Neural cell (in vitro differentiated cells): Measurements from ENCODE around the gene COMMD9. TPM values are rescaled to one million over a fixed set of nuclear protein-coding genes. Genes with fewer than 3 reads are reported as not detected.
A peak's percentile ranks its signal among the peaks of the same experiment; 100 is the strongest.

Source experiments
- H2AFZ ChIP-seq: fragments of 200-600, 300-800 bp; sonication (generic), shearing (Covaris generic); 2 replicates; pipeline ENCODE4 v1.6.0; 2014; ENCODE audit warnings: low read depth, mild to moderate bottlenecking, antibody characterized with exemption, low read length, moderate library complexity
- H3F3A ChIP-seq: fragments of 200-600 bp; shearing (Covaris generic); 2 replicates; pipeline ENCODE4 v1.6.1; 2016; ENCODE audit warnings: mild to moderate bottlenecking, moderate library complexity, mixed read lengths, antibody characterized with exemption, low read length; ENCODE audit not compliant: insufficient read depth, poor library complexity, severe bottlenecking
- H3K27ac ChIP-seq: fragments of 200-600, 300-800 bp; sonication (generic), shearing (Covaris generic); 2 replicates; pipeline ENCODE4 v1.5.1; 2014; ENCODE audit warnings: mild to moderate bottlenecking, low read length, moderate library complexity
- H3K27me3 ChIP-seq: fragments of 300-800, 200-600 bp; sonication (generic), shearing (Covaris generic); 2 replicates; pipeline ENCODE4 v1.6.0; 2014; ENCODE audit warnings: mild to moderate bottlenecking, low read depth, low read length, moderate library complexity; ENCODE audit not compliant: insufficient read depth
- H3K36me3 ChIP-seq: fragments of 300-800, 200-600 bp; sonication (generic), shearing (Covaris generic); 2 replicates; pipeline ENCODE4 v1.5.1; 2014; ENCODE audit warnings: mild to moderate bottlenecking, antibody characterized with exemption, low read length, moderate library complexity; ENCODE audit not compliant: insufficient read depth
- H3K4me2 ChIP-seq: fragments of 300-800, 200-600 bp; sonication (generic), shearing (Covaris generic); 2 replicates; pipeline ENCODE4 v1.6.0; 2014; ENCODE audit warnings: mild to moderate bottlenecking, low read length
- H3K4me3 ChIP-seq: fragments of 300-800, 200-600 bp; sonication (generic), shearing (Covaris generic); 2 replicates; pipeline ENCODE4 v1.5.1; 2014; ENCODE audit warnings: mild to moderate bottlenecking, low read length, moderate library complexity
- H3K79me2 ChIP-seq: fragments of 200-600 bp; shearing (Covaris generic); replicated peaks from 2 replicates; pipeline ENCODE4 v1.6.0; 2014; ENCODE audit warnings: mild to moderate bottlenecking, low read length, moderate library complexity; ENCODE audit not compliant: insufficient read depth
- H3K9ac ChIP-seq: fragments of 300-800, 200-600 bp; sonication (generic), shearing (Covaris generic); 2 replicates; pipeline ENCODE4 v1.6.1; 2016; ENCODE audit warnings: mild to moderate bottlenecking, low read length, mixed read lengths
- H3K9me2 ChIP-seq: fragments of 200-600 bp; shearing (Covaris generic); 2 replicates; pipeline ENCODE4 v1.6.1; 2016; ENCODE audit warnings: mild to moderate bottlenecking, low read length, mixed read lengths; ENCODE audit not compliant: insufficient read depth
- H3K9me3 ChIP-seq: fragments of 200-600, 300-800 bp; sonication (generic), shearing (Covaris generic); 2 replicates; pipeline ENCODE4 v1.6.1; 2016; ENCODE audit warnings: mild to moderate bottlenecking, mixed run types, low read length, moderate library complexity, mixed read lengths
- H4K20me1 ChIP-seq: fragments of 200-600 bp; shearing (Covaris generic); 2 replicates; pipeline ENCODE4 v1.6.1; 2016; ENCODE audit warnings: mild to moderate bottlenecking, mixed run types; ENCODE audit not compliant: insufficient read depth
- CTCF ChIP-seq: fragments of 450-650 bp; IDR thresholded peaks from 2 replicates; pipeline ENCODE4 v1.5.1; 2014; ENCODE audit warnings: antibody characterized with exemption, mild to moderate bottlenecking, moderate library complexity; ENCODE audit not compliant: poor library complexity, severe bottlenecking
- EP300 ChIP-seq: fragments of 450-650 bp; conservative IDR thresholded peaks from 2 replicates; pipeline ENCODE4 v1.6.1; 2014; ENCODE audit warnings: antibody characterized with exemption, mild to moderate bottlenecking, moderate library complexity; ENCODE audit not compliant: poor library complexity, severe bottlenecking
- EZH2 ChIP-seq: fragments of 200-600, 300-800 bp; shearing (Covaris generic), sonication (generic); IDR thresholded peaks from 2 replicates; pipeline ENCODE4 v1.6.1; 2014; ENCODE audit warnings: antibody characterized with exemption, low read length, borderline replicate concordance, mild to moderate bottlenecking; ENCODE audit not compliant: insufficient read depth, poor library complexity, severe bottlenecking
- MXI1 ChIP-seq: fragments of 450-650 bp; conservative IDR thresholded peaks from 2 replicates; pipeline ENCODE4 v1.6.1; 2014; ENCODE audit warnings: antibody characterized with exemption, mild to moderate bottlenecking; ENCODE audit not compliant: poor library complexity, severe bottlenecking
- POLR2AphosphoS5 ChIP-seq: IDR thresholded peaks from 2 replicates; pipeline ENCODE4 v1.6.1; 2012
- RAD21 ChIP-seq: fragments of 450-650 bp; conservative IDR thresholded peaks from 2 replicates; pipeline ENCODE4 v1.6.1; 2014; ENCODE audit warnings: antibody characterized with exemption, mild to moderate bottlenecking, moderate library complexity
- REST ChIP-seq: IDR thresholded peaks from 2 replicates; pipeline ENCODE4 v1.6.1; 2012; ENCODE audit warnings: borderline replicate concordance
- SMC3 ChIP-seq: fragments of 450-650 bp; conservative IDR thresholded peaks from 2 replicates; pipeline ENCODE4 v1.6.1; 2014; ENCODE audit warnings: antibody characterized with exemption, mild to moderate bottlenecking, moderate library complexity; ENCODE audit not compliant: poor library complexity
- TAF1 ChIP-seq: IDR thresholded peaks from 2 replicates; pipeline ENCODE4 v1.6.1; 2012; ENCODE audit warnings: low read depth
- polyA plus RNA-seq: library from polyadenylated mRNA; depleted of rRNA; stranded (reverse); fragments of >200 nt; gene quantifications from 2 replicates; pipeline ENCODE4 v1.2.3, GENCODE V29; 2014

The COMMD9 gene
- polyA plus RNA-seq, 1 donor from 2014 or later, result 119 TPM

GRCh38 chr11:36280531-36280930 lies 8.7 kb downstream of the COMMD9 start:
- Histone ChIP-seq H3K27ac (peak overlapping the region; percentile 82), H3F3A (no peaks in the 10 kb centered on the region), H3K36me3 (peaks cover 4% of the 10 kb centered on the region), H3K4me2 (no peak overlapping the region), H3K79me2 (peaks cover 23% of the 10 kb centered on the region), H3K9me2 (no peaks in the 10 kb centered on the region), H2AFZ (no peak overlapping the region), H3K9me3 (no peaks in the 10 kb centered on the region), H3K27me3 (no peaks in the 10 kb centered on the region), H4K20me1 (no peaks in the 10 kb centered on the region), H3K4me3 (no peak overlapping the region), H3K9ac (no peak overlapping the region)
- no peak for TF ChIP-seq RAD21
- TF ChIP-seq CTCF, result no peak
- no peak for TF ChIP-seq REST
- no peak for TF ChIP-seq MXI1
- TF ChIP-seq EP300, result no peak
- no peak for TF ChIP-seq POLR2AphosphoS5
- no peak for TF ChIP-seq SMC3
- no peak for TF ChIP-seq TAF1
- TF ChIP-seq EZH2, result no peak

GRCh38 chr11:36278531-36279282 lies 10.5 kb downstream of the COMMD9 start:
- Histone ChIP-seq H3K36me3 (peaks cover 4% of the 10 kb centered on the region), H3K4me3 (peak overlapping the region; percentile 50), H4K20me1 (no peaks in the 10 kb centered on the region), H3F3A (no peaks in the 10 kb centered on the region), H2AFZ (no peak overlapping the region), H3K9me3 (no peaks in the 10 kb centered on the region), H3K9ac (peak overlapping the region; percentile 45), H3K27me3 (no peaks in the 10 kb centered on the region), H3K27ac (peak overlapping the region; percentile 82), H3K79me2 (peaks cover 20% of the 10 kb centered on the region), H3K9me2 (no peaks in the 10 kb centered on the region), H3K4me2 (no peak overlapping the region)
- TF ChIP-seq RAD21 (peak; percentile 28), POLR2AphosphoS5 (peak; percentile 48), EZH2 (no peak), SMC3 (peak; percentile 37)
